ENCODE results near the gene ROBO1. TPM values are rescaled to one million over a fixed set of nuclear protein-coding genes. Genes with fewer than 3 reads are reported as not detected.

ROBO1 gene
- total and polyA plus RNA-seq, 2 of the 13 experiments (the other 11 are each of a cell fraction or from before 2014, with no cell fraction given) = 52.2 to 71.0 TPM

DNA sequence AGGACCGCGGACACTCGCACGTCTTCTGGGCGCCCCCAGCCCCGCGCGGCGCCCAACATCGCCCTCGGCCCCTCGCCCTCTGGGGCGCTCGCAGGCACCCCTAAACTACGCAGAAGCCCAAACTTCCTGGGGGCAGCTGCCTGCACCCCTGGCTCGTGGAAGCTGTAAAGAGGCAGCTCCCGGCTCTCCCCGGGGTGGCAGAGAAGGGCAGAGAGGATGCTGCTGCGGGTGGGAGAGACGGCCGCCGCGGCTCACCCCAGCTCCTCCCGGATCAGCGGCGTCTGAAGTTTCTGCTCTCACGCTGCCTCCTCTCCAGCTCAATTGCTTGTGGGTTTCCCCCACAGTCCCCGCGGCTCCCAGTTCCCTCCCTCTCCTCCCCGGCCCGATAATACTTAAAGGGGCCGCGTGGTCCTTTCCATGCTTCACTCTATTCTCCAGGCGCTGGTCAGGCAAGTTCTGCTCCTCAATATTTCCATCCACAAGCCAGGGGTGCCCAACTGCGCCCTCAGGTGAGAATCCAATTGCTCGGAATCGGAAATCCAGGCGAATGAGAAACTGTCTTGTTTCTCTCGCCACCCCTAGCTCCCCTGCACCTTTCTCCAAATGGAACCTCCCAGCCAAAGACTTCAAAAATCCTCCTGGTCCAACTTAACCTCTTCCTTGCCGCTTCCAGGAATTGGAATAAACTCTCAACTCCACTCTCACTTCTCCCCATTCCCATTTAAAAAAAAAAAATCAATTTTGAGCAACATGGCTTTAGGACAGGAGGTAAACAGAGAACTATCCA is 748.5 kb downstream of the ROBO1 start (continued):
- TF ChIP-seq SMAD3 (CRISPR knock-in tag; IDR thresholded peaks at IDR 0.05) (0 out of 2 replicates have a peak, but pooled peaks have one; percentile 16), YY1 (IDR thresholded peaks at IDR 0.05; ENCODE audit: insufficient read depth, insufficient replicate concordance, low read depth, low read length) (no peak), ARID2 (CRISPR knock-in tag; IDR thresholded peaks at IDR 0.05; ENCODE audit: borderline replicate concordance) (no peak), ZNF383 (CRISPR knock-in tag; IDR thresholded peaks at IDR 0.05; ENCODE audit: borderline replicate concordance) (no peak), SCMH1 (CRISPR knock-in tag; IDR thresholded peaks at IDR 0.05; ENCODE audit: borderline replicate concordance) (no peak), KDM6A (CRISPR knock-in tag; IDR thresholded peaks at IDR 0.05; ENCODE audit: low read depth) (no peak), PCBP2 (optimal IDR thresholded peaks at IDR 0.05; ENCODE audit: low read depth, low read length, poor library complexity, severe bottlenecking) (no peak), ZNF879 (CRISPR knock-in tag; IDR thresholded peaks at IDR 0.05) (0 out of 2 replicates have a peak, but pooled peaks have one; percentile 32), LCORL (IDR thresholded peaks at IDR 0.05) (peak; percentile 43; the same call in 1 of the 2 replicates), LCORL (CRISPR knock-in tag; IDR thresholded peaks at IDR 0.05) (no peak), ZNF883 (CRISPR knock-in tag; IDR thresholded peaks at IDR 0.05; ENCODE audit: not compliant biosample characterization) (no peak), ZNF720 (CRISPR knock-in tag; IDR thresholded peaks at IDR 0.05) (no peak)
- TF ChIP-seq, protein P1, sequence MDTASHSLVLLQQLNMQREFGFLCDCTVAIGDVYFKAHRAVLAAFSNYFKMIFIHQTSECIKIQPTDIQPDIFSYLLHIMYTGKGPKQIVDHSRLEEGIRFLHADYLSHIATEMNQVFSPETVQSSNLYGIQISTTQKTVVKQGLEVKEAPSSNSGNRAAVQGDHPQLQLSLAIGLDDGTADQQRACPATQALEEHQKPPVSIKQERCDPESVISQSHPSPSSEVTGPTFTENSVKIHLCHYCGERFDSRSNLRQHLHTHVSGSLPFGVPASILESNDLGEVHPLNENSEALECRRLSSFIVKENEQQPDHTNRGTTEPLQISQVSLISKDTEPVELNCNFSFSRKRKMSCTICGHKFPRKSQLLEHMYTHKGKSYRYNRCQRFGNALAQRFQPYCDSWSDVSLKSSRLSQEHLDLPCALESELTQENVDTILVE (CRISPR knock-in tag; IDR thresholded peaks at IDR 0.05) = no peak; the same call in 1 of the 2 replicates
- TF ChIP-seq, protein P2, sequence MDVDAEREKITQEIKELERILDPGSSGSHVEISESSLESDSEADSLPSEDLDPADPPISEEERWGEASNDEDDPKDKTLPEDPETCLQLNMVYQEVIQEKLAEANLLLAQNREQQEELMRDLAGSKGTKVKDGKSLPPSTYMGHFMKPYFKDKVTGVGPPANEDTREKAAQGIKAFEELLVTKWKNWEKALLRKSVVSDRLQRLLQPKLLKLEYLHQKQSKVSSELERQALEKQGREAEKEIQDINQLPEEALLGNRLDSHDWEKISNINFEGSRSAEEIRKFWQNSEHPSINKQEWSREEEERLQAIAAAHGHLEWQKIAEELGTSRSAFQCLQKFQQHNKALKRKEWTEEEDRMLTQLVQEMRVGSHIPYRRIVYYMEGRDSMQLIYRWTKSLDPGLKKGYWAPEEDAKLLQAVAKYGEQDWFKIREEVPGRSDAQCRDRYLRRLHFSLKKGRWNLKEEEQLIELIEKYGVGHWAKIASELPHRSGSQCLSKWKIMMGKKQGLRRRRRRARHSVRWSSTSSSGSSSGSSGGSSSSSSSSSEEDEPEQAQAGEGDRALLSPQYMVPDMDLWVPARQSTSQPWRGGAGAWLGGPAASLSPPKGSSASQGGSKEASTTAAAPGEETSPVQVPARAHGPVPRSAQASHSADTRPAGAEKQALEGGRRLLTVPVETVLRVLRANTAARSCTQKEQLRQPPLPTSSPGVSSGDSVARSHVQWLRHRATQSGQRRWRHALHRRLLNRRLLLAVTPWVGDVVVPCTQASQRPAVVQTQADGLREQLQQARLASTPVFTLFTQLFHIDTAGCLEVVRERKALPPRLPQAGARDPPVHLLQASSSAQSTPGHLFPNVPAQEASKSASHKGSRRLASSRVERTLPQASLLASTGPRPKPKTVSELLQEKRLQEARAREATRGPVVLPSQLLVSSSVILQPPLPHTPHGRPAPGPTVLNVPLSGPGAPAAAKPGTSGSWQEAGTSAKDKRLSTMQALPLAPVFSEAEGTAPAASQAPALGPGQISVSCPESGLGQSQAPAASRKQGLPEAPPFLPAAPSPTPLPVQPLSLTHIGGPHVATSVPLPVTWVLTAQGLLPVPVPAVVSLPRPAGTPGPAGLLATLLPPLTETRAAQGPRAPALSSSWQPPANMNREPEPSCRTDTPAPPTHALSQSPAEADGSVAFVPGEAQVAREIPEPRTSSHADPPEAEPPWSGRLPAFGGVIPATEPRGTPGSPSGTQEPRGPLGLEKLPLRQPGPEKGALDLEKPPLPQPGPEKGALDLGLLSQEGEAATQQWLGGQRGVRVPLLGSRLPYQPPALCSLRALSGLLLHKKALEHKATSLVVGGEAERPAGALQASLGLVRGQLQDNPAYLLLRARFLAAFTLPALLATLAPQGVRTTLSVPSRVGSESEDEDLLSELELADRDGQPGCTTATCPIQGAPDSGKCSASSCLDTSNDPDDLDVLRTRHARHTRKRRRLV (CRISPR knock-in tag; IDR thresholded peaks at IDR 0.05) = peak; percentile 84; the same call in 1 of the 2 replicates
- TF ChIP-seq, protein P3, sequence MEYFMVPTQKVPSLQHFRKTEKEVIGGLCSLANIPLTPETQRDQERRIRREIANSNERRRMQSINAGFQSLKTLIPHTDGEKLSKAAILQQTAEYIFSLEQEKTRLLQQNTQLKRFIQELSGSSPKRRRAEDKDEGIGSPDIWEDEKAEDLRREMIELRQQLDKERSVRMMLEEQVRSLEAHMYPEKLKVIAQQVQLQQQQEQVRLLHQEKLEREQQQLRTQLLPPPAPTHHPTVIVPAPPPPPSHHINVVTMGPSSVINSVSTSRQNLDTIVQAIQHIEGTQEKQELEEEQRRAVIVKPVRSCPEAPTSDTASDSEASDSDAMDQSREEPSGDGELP (IDR thresholded peaks at IDR 0.05; ENCODE audit: borderline replicate concordance, low read depth) = 0 out of 2 replicates have a peak, but pooled peaks have one; percentile 4
- TF ChIP-seq, protein P4, sequence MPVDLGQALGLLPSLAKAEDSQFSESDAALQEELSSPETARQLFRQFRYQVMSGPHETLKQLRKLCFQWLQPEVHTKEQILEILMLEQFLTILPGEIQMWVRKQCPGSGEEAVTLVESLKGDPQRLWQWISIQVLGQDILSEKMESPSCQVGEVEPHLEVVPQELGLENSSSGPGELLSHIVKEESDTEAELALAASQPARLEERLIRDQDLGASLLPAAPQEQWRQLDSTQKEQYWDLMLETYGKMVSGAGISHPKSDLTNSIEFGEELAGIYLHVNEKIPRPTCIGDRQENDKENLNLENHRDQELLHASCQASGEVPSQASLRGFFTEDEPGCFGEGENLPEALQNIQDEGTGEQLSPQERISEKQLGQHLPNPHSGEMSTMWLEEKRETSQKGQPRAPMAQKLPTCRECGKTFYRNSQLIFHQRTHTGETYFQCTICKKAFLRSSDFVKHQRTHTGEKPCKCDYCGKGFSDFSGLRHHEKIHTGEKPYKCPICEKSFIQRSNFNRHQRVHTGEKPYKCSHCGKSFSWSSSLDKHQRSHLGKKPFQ (CRISPR knock-in tag; IDR thresholded peaks at IDR 0.05; ENCODE audit: insufficient replicate concordance) = no peak
- TF ChIP-seq, protein P5, sequence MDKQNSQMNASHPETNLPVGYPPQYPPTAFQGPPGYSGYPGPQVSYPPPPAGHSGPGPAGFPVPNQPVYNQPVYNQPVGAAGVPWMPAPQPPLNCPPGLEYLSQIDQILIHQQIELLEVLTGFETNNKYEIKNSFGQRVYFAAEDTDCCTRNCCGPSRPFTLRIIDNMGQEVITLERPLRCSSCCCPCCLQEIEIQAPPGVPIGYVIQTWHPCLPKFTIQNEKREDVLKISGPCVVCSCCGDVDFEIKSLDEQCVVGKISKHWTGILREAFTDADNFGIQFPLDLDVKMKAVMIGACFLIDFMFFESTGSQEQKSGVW (CRISPR knock-in tag; IDR thresholded peaks at IDR 0.05; ENCODE audit: borderline replicate concordance) = no peak; the same call in 1 of the 2 replicates
